DMS114 treated with DMSO at 0.1 percent for 48 hours (cell line): ENCODE results near the gene CCDC182.

Experiments used
- DNase-seq: peaks from one replicate; lab custom pipeline; 2025; ENCODE audit not compliant: unreplicated experiment; lab: John Stamatoyannopoulos, UW

The CCDC182 gene

GRCh38 chr17:57758654-57759053 lies 13.6 kb upstream of the CCDC182 start:
- no peak for DNase-seq

- DNase-seq, result no peak
Observed at GRCh38 chr17:57757735-57758134, 12.6 kb upstream of the CCDC182 start.

- DNase-seq, result no peak
Observed at GRCh38 chr17:57756951-57757350, 11.9 kb upstream of the CCDC182 start.

GRCh38 chr17:57755480-57756070 lies 10.5 kb upstream of the CCDC182 start:
- DNase-seq, result no peak

- DNase-seq, result no peak
Observed at GRCh38 chr17:57752031-57752905, 7.2 kb upstream of the CCDC182 start.

GRCh38 chr17:57751348-57751971 lies 6.4 kb upstream of the CCDC182 start:
- no peak for DNase-seq

- DNase-seq, result no peak
Observed at GRCh38 chr17:57750895-57751294, 5.8 kb upstream of the CCDC182 start.

GRCh38 chr17:57750109-57750871 lies 5.2 kb upstream of the CCDC182 start:
- DNase-seq, result no peak

GRCh38 chr17:57749701-57750100 lies 4.6 kb upstream of the CCDC182 start:
- DNase-seq, result no peak

- DNase-seq, result peak; percentile 58
Observed at GRCh38 chr17:57747221-57748017, 2.3 kb upstream of the CCDC182 start.

- no peak for DNase-seq
Observed at GRCh38 chr17:57746221-57746620, 1.1 kb upstream of the CCDC182 start.

- no peak for DNase-seq
Observed at GRCh38 chr17:57744195-57745170, 616 bp downstream of the CCDC182 start.

GRCh38 chr17:57740235-57740528 lies 4.9 kb downstream of the CCDC182 start:
- no peak for DNase-seq

GRCh38 chr17:57739402-57740234 lies 5.5 kb downstream of the CCDC182 start:
- DNase-seq, result peak; percentile 26

GRCh38 chr17:57737450-57737849 lies 7.6 kb downstream of the CCDC182 start:
- DNase-seq, result no peak

- no peak for DNase-seq
Observed at GRCh38 chr17:57735707-57736106, 9.4 kb downstream of the CCDC182 start.

- no peak for DNase-seq
Observed at GRCh38 chr17:57735230-57735629, 9.9 kb downstream of the CCDC182 start.

GRCh38 chr17:57733085-57733484 lies 12.0 kb downstream of the CCDC182 start:
- no peak for DNase-seq

- DNase-seq, result no peak
Observed at GRCh38 chr17:57732062-57732461, 13.0 kb downstream of the CCDC182 start.
